CD14-positive monocyte (primary cell): Measurements from ENCODE around the gene OR1N2. TPM values are rescaled to one million over a fixed set of nuclear protein-coding genes. Genes with fewer than 3 reads are reported as not detected.

Experiments
- DNase-seq, 3 donors: peaks; one replicate each; pipeline ENCODE4 v3.0.0-alpha.2; 2011 to 2022
- H2AFZ ChIP-seq: 2 replicates; pipeline ENCODE4 v1.6.0; 2012; ENCODE audit warnings: mild to moderate bottlenecking, low read depth, low read length, inconsistent platforms; ENCODE audit not compliant: insufficient read depth, poor library complexity, severe bottlenecking
- H3K27ac ChIP-seq, 2 donors: 1 replicate in 1 of 2; 2 replicates in 1 of 2; pipeline ENCODE4 v1.5.1; 2012 to 2013; ENCODE audit warnings: low read length in 2 of 2, control low read depth in 1 of 2, inconsistent platforms in 1 of 2, low read depth in 1 of 2, mild to moderate bottlenecking in 1 of 2
- H3K27me3 ChIP-seq, 2 donors: one replicate each; pipeline versions ENCODE4 v1.6.0 to v1.6.1; 2011 to 2013; ENCODE audit warnings: low read length in 2 of 2; ENCODE audit not compliant: control insufficient read depth in 2 of 2, insufficient read depth in 2 of 2
- H3K36me3 ChIP-seq, 2 donors: replicated peaks in 1 of 2; 1 replicate in 1 of 2; 2 replicates in 1 of 2; pipeline versions ENCODE4 v1.5.1 to v1.6.1; 2012 to 2013; ENCODE audit warnings: low read length in 2 of 2, control low read depth in 1 of 2, inconsistent platforms in 1 of 2, mild to moderate bottlenecking in 1 of 2; ENCODE audit not compliant: insufficient read depth in 2 of 2, control insufficient read depth in 1 of 2
- H3K4me1 ChIP-seq, 2 donors: 1 replicate in 1 of 2; 2 replicates in 1 of 2; pipeline versions ENCODE4 v1.5.1 to v1.6.1; 2012 to 2013; ENCODE audit warnings: low read length in 2 of 2, control low read depth in 1 of 2, inconsistent platforms in 1 of 2, mild to moderate bottlenecking in 1 of 2, moderate library complexity in 1 of 2; ENCODE audit not compliant: insufficient read depth in 2 of 2, control insufficient read depth in 1 of 2
- H3K4me2 ChIP-seq: replicated peaks from 2 replicates; pipeline ENCODE3; 2012; ENCODE audit warnings: low read length, moderate library complexity, mild to moderate bottlenecking; ENCODE audit not compliant: poor library complexity, severe bottlenecking; ENCODE audit errors: extremely low read depth
- H3K4me3 ChIP-seq, 3 experiments: fragments of 200-600 bp in 1 of 3; sonication (generic) in 1 of 3; replicated peaks in 1 of 3; 1 replicate in 2 of 3; 2 replicates in 1 of 3; pipeline ENCODE4 v1.5.1; 2011 to 2013; ENCODE audit warnings: low read length in 3 of 3, mild to moderate bottlenecking in 3 of 3, control low read depth in 2 of 3, low read depth in 2 of 3, inconsistent platforms in 1 of 3, moderate library complexity in 1 of 3
- H3K79me2 ChIP-seq: 2 replicates; pipeline ENCODE4 v1.6.0; 2012; ENCODE audit warnings: mild to moderate bottlenecking, control low read depth, inconsistent platforms, low read length, moderate library complexity; ENCODE audit not compliant: insufficient read depth
- H3K9ac ChIP-seq: 2 replicates; pipeline ENCODE4 v1.6.0; 2017; ENCODE audit warnings: low read length, mild to moderate bottlenecking; ENCODE audit not compliant: insufficient read depth, poor library complexity, severe bottlenecking
- H3K9me3 ChIP-seq, 2 donors: replicated peaks in 1 of 2; 1 replicate in 1 of 2; 2 replicates in 1 of 2; pipeline versions ENCODE4 v1.5.1 to v1.6.1; 2012 to 2013; ENCODE audit warnings: low read length in 2 of 2, control low read depth in 1 of 2; ENCODE audit not compliant: control insufficient read depth in 1 of 2, insufficient read depth in 1 of 2
- H4K20me1 ChIP-seq: 2 replicates; pipeline ENCODE4 v1.6.0; 2012; ENCODE audit warnings: mild to moderate bottlenecking, low read length, control low read depth, moderate library complexity; ENCODE audit not compliant: insufficient read depth
- H3K27ac Mint-ChIP-seq, 7 donors: one replicate each; pipeline ENCODE4 v1.8.0; 2020; ENCODE audit warnings: mild to moderate bottlenecking in 7 of 7, mixed read lengths in 7 of 7, moderate library complexity in 6 of 7, inconsistent platforms in 2 of 7
- H3K27me3 Mint-ChIP-seq, 3 donors: one replicate each; pipeline ENCODE4 v1.8.0; 2021 to 2022; ENCODE audit warnings: low read depth in 3 of 3, mild to moderate bottlenecking in 3 of 3, mixed read lengths in 3 of 3, moderate library complexity in 3 of 3, inconsistent platforms in 1 of 3
- H3K36me3 Mint-ChIP-seq, 2 donors: one replicate each; pipeline ENCODE4 v1.8.0; 2020; ENCODE audit warnings: mixed read lengths in 2 of 2, inconsistent platforms in 1 of 2, mild to moderate bottlenecking in 1 of 2
- H3K4me1 Mint-ChIP-seq: one replicate; pipeline ENCODE4 v1.8.0; 2020; ENCODE audit warnings: mild to moderate bottlenecking, mixed read lengths
- H3K4me3 Mint-ChIP-seq, 2 donors: one replicate each; pipeline ENCODE4 v1.8.0; 2020; ENCODE audit warnings: mild to moderate bottlenecking in 2 of 2, mixed read lengths in 2 of 2, moderate library complexity in 1 of 2
- H3K9me3 Mint-ChIP-seq, 7 donors: one replicate each; pipeline ENCODE4 v1.8.0; 2020 to 2022; ENCODE audit warnings: mixed read lengths in 7 of 7, mild to moderate bottlenecking in 6 of 7, moderate library complexity in 6 of 7, inconsistent platforms in 2 of 7
- WGBS: methylation state at CpG from one replicate; pipeline ENCODE4 v1.1.5; 2013; ENCODE audit warnings: missing lambda C conversion rate; ENCODE audit not compliant: insufficient coverage; 5-methylcytosine and 5-hydroxymethylcytosine counted together
- intact Hi-C, 2 donors: fragments of 100-400 bp; cut with micrococcal nuclease; formaldehyde crosslinking; loops; one replicate each; pipeline versions ENCODE4 v1.15.0 to v1.15.1; 2023
- polyA plus RNA-seq, 3 donors: library from polyadenylated mRNA; depleted of rRNA in 1 of 3; unstranded in 2 of 3; stranded (reverse) in 1 of 3; fragments of 300-500 nt in 2 of 3; fragments of >200 nt in 1 of 3; fragmentation: Illumina TruSeq in 2 of 3; gene quantifications; 1 replicate in 2 of 3; 2 replicates in 1 of 3; pipeline ENCODE4 v1.2.3, GENCODE V29; 2012 to 2021
- TF ChIP-seq, protein P1 (sequence below): fragments of 200-600 bp; IDR thresholded peaks from one replicate; pipeline ENCODE4 v1.8.0; 2022; ENCODE audit warnings: antibody characterized with exemption, mild to moderate bottlenecking

The OR1N2 gene
- polyA plus RNA-seq, 3 donors: not detected

DNA sequence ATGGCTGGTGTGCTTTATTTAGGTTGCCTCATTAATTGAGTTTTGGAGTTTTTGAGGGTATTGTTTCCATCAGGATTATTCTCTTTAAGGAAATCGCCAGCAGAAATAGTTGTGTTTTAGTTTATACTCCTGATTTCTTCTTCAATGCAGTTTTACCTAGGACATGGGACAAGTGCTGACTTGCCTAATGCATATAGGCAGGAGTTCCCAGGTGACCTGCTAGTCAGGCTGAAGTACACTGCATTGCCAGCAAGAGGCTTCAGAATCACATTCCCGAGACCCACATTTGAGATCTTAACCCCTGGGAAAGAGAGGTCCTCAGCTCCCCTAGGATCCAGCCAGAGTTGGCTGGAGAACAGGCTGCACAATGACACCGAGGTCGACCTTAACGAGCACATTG lies 1.5 kb upstream of the OR1N2 start:
- H3K4me2 ChIP-seq: no peak overlapping the region
- peaks cover 0 to 10% (median 3%) of the 10 kb centered on the region in 3 donors for H3K27me3 Mint-ChIP-seq
- H3K4me1 Mint-ChIP-seq: no peaks in the 10 kb centered on the region
- H3K9me3 ChIP-seq: no peaks in the 10 kb centered on the region
- no peaks in the 10 kb centered on the region for H3K4me1 ChIP-seq
- no peaks in the 10 kb centered on the region for H3K79me2 ChIP-seq
- peaks cover 0 to 8% (median 3%) of the 10 kb centered on the region in 7 donors for H3K9me3 Mint-ChIP-seq
- 83% methylated on average over 4 of the region's 5 CpGs for WGBS
- H3K4me3 Mint-ChIP-seq: no peak overlapping the region
- intact Hi-C loops: no loop called here
- no peak overlapping the region for H2AFZ ChIP-seq
- TF ChIP-seq, protein P1, sequence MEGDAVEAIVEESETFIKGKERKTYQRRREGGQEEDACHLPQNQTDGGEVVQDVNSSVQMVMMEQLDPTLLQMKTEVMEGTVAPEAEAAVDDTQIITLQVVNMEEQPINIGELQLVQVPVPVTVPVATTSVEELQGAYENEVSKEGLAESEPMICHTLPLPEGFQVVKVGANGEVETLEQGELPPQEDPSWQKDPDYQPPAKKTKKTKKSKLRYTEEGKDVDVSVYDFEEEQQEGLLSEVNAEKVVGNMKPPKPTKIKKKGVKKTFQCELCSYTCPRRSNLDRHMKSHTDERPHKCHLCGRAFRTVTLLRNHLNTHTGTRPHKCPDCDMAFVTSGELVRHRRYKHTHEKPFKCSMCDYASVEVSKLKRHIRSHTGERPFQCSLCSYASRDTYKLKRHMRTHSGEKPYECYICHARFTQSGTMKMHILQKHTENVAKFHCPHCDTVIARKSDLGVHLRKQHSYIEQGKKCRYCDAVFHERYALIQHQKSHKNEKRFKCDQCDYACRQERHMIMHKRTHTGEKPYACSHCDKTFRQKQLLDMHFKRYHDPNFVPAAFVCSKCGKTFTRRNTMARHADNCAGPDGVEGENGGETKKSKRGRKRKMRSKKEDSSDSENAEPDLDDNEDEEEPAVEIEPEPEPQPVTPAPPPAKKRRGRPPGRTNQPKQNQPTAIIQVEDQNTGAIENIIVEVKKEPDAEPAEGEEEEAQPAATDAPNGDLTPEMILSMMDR: no peak
- no peak for DNase-seq
- H3K27ac Mint-ChIP-seq: no peak overlapping the region
- H3K4me3 ChIP-seq: no peak overlapping the region
- H3K27ac ChIP-seq: no peak overlapping the region
- no peaks in the 10 kb centered on the region for H3K27me3 ChIP-seq
- H4K20me1 ChIP-seq: no peaks in the 10 kb centered on the region
- no peaks in the 10 kb centered on the region for H3K36me3 Mint-ChIP-seq
- H3K36me3 ChIP-seq: no peaks in the 10 kb centered on the region
- H3K9ac ChIP-seq: no peak overlapping the region

DNA sequence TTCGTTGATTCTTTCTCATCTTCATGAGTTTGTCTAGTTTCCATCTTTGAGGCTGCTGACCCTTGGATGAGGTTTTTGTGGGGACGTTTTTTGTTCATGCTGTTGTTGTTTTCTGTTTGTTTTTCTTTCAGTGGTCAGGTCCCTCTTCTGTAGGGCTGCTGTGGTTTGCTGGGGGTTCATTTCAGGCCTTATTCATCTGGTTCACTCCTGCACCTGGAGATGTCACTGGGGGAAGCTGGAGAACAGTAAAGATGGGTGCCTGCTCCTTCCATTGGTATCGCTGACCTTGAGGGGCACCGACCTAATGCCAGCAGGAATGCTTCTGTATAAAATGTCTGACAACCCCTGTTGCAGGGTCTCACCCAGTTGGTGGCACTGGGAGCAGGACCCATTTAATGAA lies 8.5 kb downstream of the OR1N2 start:
- H3K4me1 Mint-ChIP-seq: no peaks in the 10 kb centered on the region
- no peak overlapping the region for H3K9ac ChIP-seq
- H4K20me1 ChIP-seq: no peaks in the 10 kb centered on the region
- H3K36me3 ChIP-seq: no peaks in the 10 kb centered on the region
- no peaks in the 10 kb centered on the region for H3K36me3 Mint-ChIP-seq
- TF ChIP-seq, protein P1: no peak
- no peak overlapping the region for H3K27ac ChIP-seq
- 95% methylated on average over 4 of the region's 4 CpGs for WGBS
- no peak for DNase-seq
- H2AFZ ChIP-seq: no peak overlapping the region
- H3K4me3 ChIP-seq: no peak overlapping the region
- intact Hi-C loops: no loop called here
- no peak overlapping the region for H3K27ac Mint-ChIP-seq
- no peak overlapping the region for H3K4me3 Mint-ChIP-seq
- H3K27me3 ChIP-seq: no peaks in the 10 kb centered on the region
- no peak overlapping the region for H3K4me2 ChIP-seq
- no peaks in the 10 kb centered on the region for H3K79me2 ChIP-seq
- H3K4me1 ChIP-seq: no peaks in the 10 kb centered on the region
- H3K9me3 ChIP-seq: peaks cover 0 to 11% of the 10 kb centered on the region in 2 donors
- H3K27me3 Mint-ChIP-seq: peaks cover 0 to 3% (median 0%) of the 10 kb centered on the region in 3 donors
- peaks cover 2 to 15% (median 11%) of the 10 kb centered on the region in 7 donors for H3K9me3 Mint-ChIP-seq
